ENCODE results near the gene PLCG1.

DNA sequence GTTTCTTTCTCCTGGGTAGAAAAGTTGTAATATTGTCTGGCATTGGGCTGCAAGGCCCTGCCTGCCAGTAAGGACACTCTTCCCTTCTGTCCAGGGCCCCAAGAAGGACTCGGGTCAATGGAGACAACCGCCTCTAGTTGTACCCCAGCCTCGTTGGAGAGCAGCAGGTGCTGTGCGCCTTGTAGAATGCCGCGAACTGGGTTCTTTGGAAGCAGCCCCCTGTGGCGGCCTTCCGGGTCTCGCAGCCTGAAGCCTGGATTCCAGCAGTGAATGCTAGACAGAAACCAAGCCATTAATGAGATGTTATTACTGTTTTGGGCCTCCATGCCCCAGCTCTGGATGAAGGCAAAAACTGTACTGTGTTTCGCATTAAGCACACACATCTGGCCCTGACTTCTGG is 37.0 kb downstream of the PLCG1 start:
- TF ChIP-seq, protein P1, sequence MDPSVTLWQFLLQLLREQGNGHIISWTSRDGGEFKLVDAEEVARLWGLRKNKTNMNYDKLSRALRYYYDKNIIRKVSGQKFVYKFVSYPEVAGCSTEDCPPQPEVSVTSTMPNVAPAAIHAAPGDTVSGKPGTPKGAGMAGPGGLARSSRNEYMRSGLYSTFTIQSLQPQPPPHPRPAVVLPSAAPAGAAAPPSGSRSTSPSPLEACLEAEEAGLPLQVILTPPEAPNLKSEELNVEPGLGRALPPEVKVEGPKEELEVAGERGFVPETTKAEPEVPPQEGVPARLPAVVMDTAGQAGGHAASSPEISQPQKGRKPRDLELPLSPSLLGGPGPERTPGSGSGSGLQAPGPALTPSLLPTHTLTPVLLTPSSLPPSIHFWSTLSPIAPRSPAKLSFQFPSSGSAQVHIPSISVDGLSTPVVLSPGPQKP (IDR thresholded peaks at IDR 0.05; ENCODE audit: low read depth, low read length): no peak
- TF ChIP-seq RNF2 (IDR thresholded peaks at IDR 0.05; ENCODE audit: borderline replicate concordance, low read depth) (no peak), KDM1A (IDR thresholded peaks at IDR 0.05; ENCODE audit: low read depth) (no peak), KDM5A (IDR thresholded peaks at IDR 0.05) (no peak)
